NCI-H1092 (cell line): Measurements from ENCODE around the gene STAT1.
A peak's percentile ranks its signal among the peaks of the same experiment; 100 is the strongest.
"Not testable (repeated sequence)": the region's sequence is repeated elsewhere in the genome, so short reads cannot be mapped to it uniquely, and the experiment has no call there.

Experiments
- DNase-seq: peaks from one replicate; lab custom pipeline; 2025; lab: John Stamatoyannopoulos, UW

The STAT1 gene

GRCh38 chr2:191006997-191007783 lies 6.8 kb downstream of the STAT1 start:
- DNase-seq, result no peak

GRCh38 chr2:191006297-191006696 lies 7.7 kb downstream of the STAT1 start:
- DNase-seq, result no peak

GRCh38 chr2:191003405-191004309 lies 10.3 kb downstream of the STAT1 start:
- DNase-seq, result no peak

- DNase-seq, result no peak
Observed at GRCh38 chr2:191001624-191002023, 12.3 kb downstream of the STAT1 start.

GRCh38 chr2:191001032-191001431 lies 12.9 kb downstream of the STAT1 start:
- no peak for DNase-seq

GRCh38 chr2:190999949-191000665 lies 13.9 kb downstream of the STAT1 start:
- DNase-seq, result no peak

GRCh38 chr2:190999058-190999457 lies 14.9 kb downstream of the STAT1 start:
- DNase-seq, result no peak

GRCh38 chr2:190997526-190998113 lies 16.4 kb downstream of the STAT1 start:
- no peak for DNase-seq

GRCh38 chr2:190996947-190997346 lies 17.0 kb downstream of the STAT1 start:
- DNase-seq, result no peak

- DNase-seq, result peak; percentile 3
Observed at GRCh38 chr2:190996338-190996946, 17.5 kb downstream of the STAT1 start.

GRCh38 chr2:190995315-190995714 lies 18.7 kb downstream of the STAT1 start:
- not testable (repeated sequence) for DNase-seq

- no peak for DNase-seq
Observed at GRCh38 chr2:190994148-190994547, 19.8 kb downstream of the STAT1 start.

- no peak for DNase-seq
Observed at GRCh38 chr2:190993292-190993643, 20.7 kb downstream of the STAT1 start.

- no peak for DNase-seq
Observed at GRCh38 chr2:190990132-190990531, 23.8 kb downstream of the STAT1 start.

GRCh38 chr2:190988910-190989309 lies 25.1 kb downstream of the STAT1 start:
- DNase-seq, result no peak

GRCh38 chr2:190987938-190988337 lies 26.0 kb downstream of the STAT1 start:
- DNase-seq, result no peak

- DNase-seq, result no peak
Observed at GRCh38 chr2:190987116-190987515, 26.9 kb downstream of the STAT1 start.

GRCh38 chr2:190986221-190986953 lies 27.6 kb downstream of the STAT1 start:
- no peak for DNase-seq

- no peak for DNase-seq
Observed at GRCh38 chr2:190984595-190984994, 29.4 kb downstream of the STAT1 start.

- DNase-seq, result no peak
Observed at GRCh38 chr2:190982262-190983034, 31.5 kb downstream of the STAT1 start.
